Measurements from ENCODE around the gene VEZT.

GRCh38 chr12:95248604-95249360 lies 31.2 kb downstream of the VEZT start:
- TF ChIP-seq PATZ1 (CRISPR knock-in tag; IDR thresholded peaks at IDR 0.05; ENCODE audit: borderline replicate concordance) (no peak), UBTF (IDR thresholded peaks at IDR 0.05; ENCODE audit: borderline replicate concordance in 1 of 2, low read depth in 2 of 2, low read length in 2 of 2) (no peak), MTF1 (CRISPR knock-in tag; IDR thresholded peaks at IDR 0.05; ENCODE audit: borderline replicate concordance) (no peak)

All from K562 (cell line).